Stomach (tissue), 9 donors: ENCODE results near the gene AP3D1. TPM values are rescaled to one million over a fixed set of nuclear protein-coding genes. Genes with fewer than 3 reads are reported as not detected.

Experiments
- DNase-seq, 2 donors: peaks; one replicate each; pipeline versions ENCODE4 v3.0.0 to v3.0.0-alpha.2; 2013 to 2019
- H3K27ac ChIP-seq, 5 donors: fragments of 200-600 bp in 4 of 5; sonication (generic) in 4 of 5; one replicate each; pipeline ENCODE4 v1.5.1; 2013 to 2019; ENCODE audit warnings: mild to moderate bottlenecking in 1 of 5, moderate library complexity in 1 of 5
- H3K27me3 ChIP-seq, 3 donors: fragments of 200-600 bp; sonication (generic); one replicate each; pipeline ENCODE4 v1.5.1; 2017 to 2019; ENCODE audit warnings: mixed run types in 1 of 3
- H3K36me3 ChIP-seq, 4 donors: fragments of 200-600 bp; sonication (generic); 1 replicate in 3 of 4; 2 replicates in 1 of 4; pipeline ENCODE4 v1.5.1; 2016 to 2019
- H3K4me1 ChIP-seq, 4 donors: fragments of 200-600 bp; sonication (generic); one replicate each; pipeline ENCODE4 v1.5.1; 2016 to 2019
- H3K4me3 ChIP-seq, 4 donors: fragments of 200-600 bp; sonication (generic) in 3 of 4; one replicate each; pipeline ENCODE4 v1.5.1; 2016 to 2019; ENCODE audit warnings: mild to moderate bottlenecking in 1 of 4
- H3K9me3 ChIP-seq, 4 donors: fragments of 200-600 bp; sonication (generic); one replicate each; pipeline ENCODE4 v1.5.1; 2016 to 2019
- EP300 ChIP-seq: sonication (generic); formaldehyde crosslinking; IDR thresholded peaks from one replicate; pipeline ENCODE4 v1.6.1; 2017; ENCODE audit warnings: antibody characterized with exemption
- POLR2A ChIP-seq, 4 donors: fragments of 450-650 bp; IDR thresholded peaks; one replicate each; pipeline ENCODE4 v1.6.1; 2016; ENCODE audit warnings: antibody characterized with exemption in 4 of 4, control low read depth in 2 of 4, mild to moderate bottlenecking in 1 of 4, moderate library complexity in 1 of 4
- POLR2AphosphoS5 ChIP-seq, 3 donors: sonication (generic); formaldehyde crosslinking; IDR thresholded peaks; one replicate each; pipeline ENCODE4 v1.6.1; 2016; ENCODE audit warnings: antibody characterized with exemption in 3 of 3
- WGBS, 5 donors: extraction: QIAGEN DNeasy Blood & Tissue Kit in 3 of 5; methylation state at CpG; one replicate each; pipeline versions ENCODE4 v1.1.5 to v1.1.7; 2013 to 2018; 5-methylcytosine and 5-hydroxymethylcytosine counted together
- intact Hi-C: fragments of 100-400 bp; cut with DNase I; formaldehyde crosslinking; loops from one replicate; pipeline ENCODE4 v1.15.1; 2023; ENCODE audit warnings: low total_unique reads
- polyA plus RNA-seq, 3 donors: library from polyadenylated mRNA; stranded (reverse); fragments of 200-250 nt; gene quantifications; one replicate each; pipeline ENCODE4 v1.2.3, GENCODE V29; 2013
- total RNA-seq, 5 donors: library from RNA; depleted of rRNA; stranded (reverse); fragments of >200 nt; gene quantifications; one replicate each; pipeline versions ENCODE4 v1.1.0 to v1.2.3, GENCODE V29; 2014 to 2016
- TF ChIP-seq, protein P1 (sequence below), 7 experiments: fragments of 450-650 bp in 4 of 7; fragments of 200-600 bp in 3 of 7; sonication (generic) in 3 of 7; IDR thresholded peaks; one replicate each; pipeline ENCODE4 v1.5.1; 2016 to 2019; ENCODE audit warnings: antibody characterized with exemption in 7 of 7, control low read depth in 2 of 7, mild to moderate bottlenecking in 1 of 7
- donor health status: healthy with polysubstance abuse.
- donor health status: Bipolar disorder and iron deficiency.
- donor health status: healthy.

The AP3D1 gene
- total and polyA plus RNA-seq, 8 donors = 49.0 to 340 (median 85.0) TPM

DNA sequence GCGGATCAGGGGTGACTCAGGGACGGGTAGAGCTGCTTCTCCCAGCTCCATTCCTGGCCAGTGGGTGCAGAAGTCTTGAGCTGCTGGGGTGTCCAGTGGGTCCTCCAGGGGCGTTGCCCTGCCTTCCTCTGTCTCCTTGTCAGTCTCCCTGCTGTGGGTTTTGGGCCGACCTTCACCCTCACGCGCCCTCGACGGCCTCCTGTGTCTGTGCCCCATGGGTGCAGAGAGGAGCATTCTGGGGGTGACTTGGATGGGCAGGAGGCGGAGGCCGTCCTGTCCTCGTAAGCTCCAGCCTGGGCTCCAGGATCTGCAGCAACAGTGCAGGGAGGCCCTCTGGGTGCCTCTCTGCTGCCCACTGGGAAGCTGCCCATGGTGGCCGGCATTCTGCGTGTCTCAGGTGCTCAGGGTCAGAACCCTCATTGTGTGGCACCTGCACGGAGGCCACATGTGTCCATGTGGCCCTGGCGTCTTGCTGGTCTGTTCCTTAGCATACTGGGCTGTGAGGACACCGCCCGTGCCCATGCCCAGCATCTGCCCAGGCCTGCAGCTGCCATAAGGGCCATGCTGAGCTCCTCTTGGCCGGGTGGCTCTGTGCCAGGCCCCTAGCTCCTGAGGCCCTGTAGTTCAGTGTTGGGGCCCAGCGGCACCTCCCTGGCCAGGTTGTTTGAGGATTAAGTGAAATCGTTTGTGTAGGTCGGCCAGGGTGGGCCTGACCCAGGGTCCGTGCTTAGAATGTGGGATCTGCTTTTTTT is 29.7 kb upstream of the AP3D1 start:
- 82 to 88% (median 87%) methylated on average over 13 to 22 of the region's 22 CpGs for WGBS, 5 donors
- peak overlapping the region in 1 of 5 donors; percentile 63 for H3K27ac ChIP-seq
- H3K9me3 ChIP-seq = no peaks in the 10 kb centered on the region
- no peak overlapping the region for H3K4me3 ChIP-seq
- DNase-seq = no peak
- H3K36me3 ChIP-seq = peaks cover 6 to 63% (median 46%) of the 10 kb centered on the region in 4 donors
- H3K27me3 ChIP-seq = no peaks in the 10 kb centered on the region
- intact Hi-C loops = no loop called here
- peaks cover 0 to 69% (median 28%) of the 10 kb centered on the region in 4 donors for H3K4me1 ChIP-seq
- TF ChIP-seq POLR2AphosphoS5 (IDR thresholded peaks at IDR 0.05) = no peak
- no peak for TF ChIP-seq POLR2A (IDR thresholded peaks at IDR 0.05)
- TF ChIP-seq, protein P1, sequence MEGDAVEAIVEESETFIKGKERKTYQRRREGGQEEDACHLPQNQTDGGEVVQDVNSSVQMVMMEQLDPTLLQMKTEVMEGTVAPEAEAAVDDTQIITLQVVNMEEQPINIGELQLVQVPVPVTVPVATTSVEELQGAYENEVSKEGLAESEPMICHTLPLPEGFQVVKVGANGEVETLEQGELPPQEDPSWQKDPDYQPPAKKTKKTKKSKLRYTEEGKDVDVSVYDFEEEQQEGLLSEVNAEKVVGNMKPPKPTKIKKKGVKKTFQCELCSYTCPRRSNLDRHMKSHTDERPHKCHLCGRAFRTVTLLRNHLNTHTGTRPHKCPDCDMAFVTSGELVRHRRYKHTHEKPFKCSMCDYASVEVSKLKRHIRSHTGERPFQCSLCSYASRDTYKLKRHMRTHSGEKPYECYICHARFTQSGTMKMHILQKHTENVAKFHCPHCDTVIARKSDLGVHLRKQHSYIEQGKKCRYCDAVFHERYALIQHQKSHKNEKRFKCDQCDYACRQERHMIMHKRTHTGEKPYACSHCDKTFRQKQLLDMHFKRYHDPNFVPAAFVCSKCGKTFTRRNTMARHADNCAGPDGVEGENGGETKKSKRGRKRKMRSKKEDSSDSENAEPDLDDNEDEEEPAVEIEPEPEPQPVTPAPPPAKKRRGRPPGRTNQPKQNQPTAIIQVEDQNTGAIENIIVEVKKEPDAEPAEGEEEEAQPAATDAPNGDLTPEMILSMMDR (IDR thresholded peaks at IDR 0.05) = no peak
- TF ChIP-seq EP300 = no peak

DNA sequence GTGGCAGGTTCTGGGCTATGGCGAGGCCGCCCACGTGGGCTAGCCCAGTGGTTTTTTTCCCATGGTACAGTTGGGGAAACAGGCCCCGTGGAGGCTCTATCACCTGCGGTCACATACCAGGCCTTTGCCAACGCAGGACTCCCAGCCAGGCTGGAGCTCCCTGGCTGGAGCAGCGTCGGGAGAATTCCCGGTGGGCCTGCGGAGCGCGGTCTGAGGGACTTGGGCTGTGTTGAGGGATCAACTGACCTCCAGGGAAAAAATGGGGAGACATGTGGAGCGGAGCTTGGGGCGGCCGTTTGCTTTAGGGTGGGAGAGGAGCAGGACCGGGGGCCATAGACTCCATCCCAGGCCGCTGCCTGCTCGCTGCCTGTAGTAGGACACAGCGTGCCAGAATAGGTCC is 28.7 kb upstream of the AP3D1 start:
- peaks cover 6 to 60% (median 43%) of the 10 kb centered on the region in 4 donors for H3K36me3 ChIP-seq
- no peak for DNase-seq
- TF ChIP-seq POLR2AphosphoS5 (IDR thresholded peaks at IDR 0.05) (no peak), POLR2A (IDR thresholded peaks at IDR 0.05) (no peak), EP300 (no peak)
- TF ChIP-seq, protein P1 (IDR thresholded peaks at IDR 0.05) = no peak
- peaks cover 0 to 65% (median 24%) of the 10 kb centered on the region in 4 donors for H3K4me1 ChIP-seq
- 87 to 93% (median 91%) methylated on average over 19 of the region's 19 CpGs for WGBS, 5 donors
- no peak overlapping the region for H3K4me3 ChIP-seq
- H3K27me3 ChIP-seq = no peaks in the 10 kb centered on the region
- no peaks in the 10 kb centered on the region for H3K9me3 ChIP-seq
- H3K27ac ChIP-seq = no peak overlapping the region
- intact Hi-C loops = no loop called here

DNA sequence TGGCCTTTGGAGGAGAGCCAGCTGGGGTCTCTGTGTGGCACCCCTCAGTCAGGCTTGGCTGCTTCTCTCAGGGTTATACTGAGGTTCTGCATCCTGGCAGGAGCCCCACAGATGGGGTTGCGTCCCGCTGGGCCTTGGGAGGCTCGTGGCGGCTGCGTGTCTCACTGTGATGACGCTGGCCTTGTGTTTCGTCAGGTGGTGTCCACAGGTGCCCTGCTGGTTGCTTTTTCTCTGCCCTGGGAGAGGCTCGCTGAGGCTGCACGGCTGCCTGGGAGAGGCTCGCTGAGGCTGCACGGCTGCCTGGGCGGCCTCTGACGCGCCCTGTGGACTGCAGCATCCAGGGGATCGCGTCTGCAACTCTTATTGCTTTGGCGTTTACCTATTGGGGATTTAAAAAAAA is 27.7 kb upstream of the AP3D1 start:
- H3K27ac ChIP-seq = no peak overlapping the region
- H3K36me3 ChIP-seq = peaks cover 6 to 53% (median 36%) of the 10 kb centered on the region in 4 donors
- TF ChIP-seq EP300 = no peak
- no peak for TF ChIP-seq POLR2AphosphoS5 (IDR thresholded peaks at IDR 0.05)
- TF ChIP-seq, protein P1 (IDR thresholded peaks at IDR 0.05) = no peak
- no peak for TF ChIP-seq POLR2A (IDR thresholded peaks at IDR 0.05)
- no peaks in the 10 kb centered on the region for H3K9me3 ChIP-seq
- DNase-seq = no peak
- intact Hi-C loops = no loop called here
- H3K4me3 ChIP-seq = no peak overlapping the region
- WGBS, 5 donors = 90 to 96% (median 92%) methylated on average over 11 to 17 of the region's 17 CpGs
- H3K27me3 ChIP-seq = no peaks in the 10 kb centered on the region
- H3K4me1 ChIP-seq = peaks cover 0 to 61% (median 24%) of the 10 kb centered on the region in 4 donors

DNA sequence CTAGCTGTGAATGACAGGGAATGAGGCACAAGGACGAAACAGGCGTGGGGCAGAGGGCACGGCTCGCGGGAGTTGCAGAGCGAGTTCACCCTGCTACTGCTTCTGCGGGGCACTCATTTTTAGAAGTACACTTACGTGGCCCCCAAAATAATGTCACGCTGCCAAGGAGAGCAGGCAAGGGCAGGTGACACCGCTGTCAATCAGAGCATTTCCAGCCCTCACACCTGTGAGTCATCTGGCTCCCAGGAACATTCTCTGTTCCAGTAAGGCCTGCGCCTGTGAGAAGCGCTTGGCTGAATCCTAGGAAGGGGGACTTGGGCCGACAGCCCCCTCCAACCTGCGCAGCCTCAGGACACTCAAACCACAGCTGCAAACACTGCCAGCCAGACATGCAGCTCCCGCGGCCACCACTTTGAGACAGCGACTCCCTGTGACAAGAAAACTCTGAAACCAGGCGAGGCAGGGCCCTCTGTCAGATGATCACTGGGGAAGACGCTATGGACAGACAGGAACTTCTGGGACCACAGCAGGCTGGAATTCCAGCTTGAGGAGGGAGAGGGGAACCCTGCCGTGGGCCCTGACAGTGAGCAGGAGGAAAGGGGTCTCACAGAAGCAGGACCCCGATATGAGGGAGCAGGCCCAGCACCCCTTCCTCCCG is 25.1 kb upstream of the AP3D1 start:
- Histone ChIP-seq H3K27ac (peak overlapping the region in 3 of 5 donors; percentile 1 to 25 (median 3)), H3K4me3 (no peak overlapping the region), H3K9me3 (no peaks in the 10 kb centered on the region), H3K36me3 (peaks cover 0 to 36% (median 13%) of the 10 kb centered on the region in 4 donors), H3K4me1 (peaks cover 11 to 65% (median 37%) of the 10 kb centered on the region in 4 donors), H3K27me3 (no peaks in the 10 kb centered on the region)
- intact Hi-C loops = no loop called here
- TF ChIP-seq, protein P1 (IDR thresholded peaks at IDR 0.05) = no peak
- no peak for TF ChIP-seq EP300
- no peak for TF ChIP-seq POLR2AphosphoS5 (IDR thresholded peaks at IDR 0.05)
- no peak for TF ChIP-seq POLR2A (IDR thresholded peaks at IDR 0.05)
- WGBS, 5 donors = 64 to 78% (median 76%) methylated on average over 19 to 22 of the region's 22 CpGs
- DNase-seq = no peak
